ENCODE data around the gene STAT3.

GRCh38 chr17:42287977-42288802, 100.1 kb downstream of the STAT3 start, which contains the start of gene STAT5A:
- TF ChIP-seq TAF1 (IDR thresholded peaks at IDR 0.05; ENCODE audit: borderline replicate concordance, low read depth, low read length) = peak; percentile 41; the same call in 1 of the 2 replicates
- peak; percentile 81 for TF ChIP-seq POLR2A (IDR thresholded peaks at IDR 0.05; ENCODE audit: low read depth, low read length)
